Effector CD8-positive, alpha-beta T cell (primary cell): ENCODE results near the gene PHF1.
"Not testable (repeated sequence)": the region's sequence is repeated elsewhere in the genome, so short reads cannot be mapped to it uniquely, and the experiment has no call there.

Experiments
- DNase-seq: peaks from one replicate; lab custom pipeline; 2025; lab: John Stamatoyannopoulos, UW

The PHF1 gene

DNA sequence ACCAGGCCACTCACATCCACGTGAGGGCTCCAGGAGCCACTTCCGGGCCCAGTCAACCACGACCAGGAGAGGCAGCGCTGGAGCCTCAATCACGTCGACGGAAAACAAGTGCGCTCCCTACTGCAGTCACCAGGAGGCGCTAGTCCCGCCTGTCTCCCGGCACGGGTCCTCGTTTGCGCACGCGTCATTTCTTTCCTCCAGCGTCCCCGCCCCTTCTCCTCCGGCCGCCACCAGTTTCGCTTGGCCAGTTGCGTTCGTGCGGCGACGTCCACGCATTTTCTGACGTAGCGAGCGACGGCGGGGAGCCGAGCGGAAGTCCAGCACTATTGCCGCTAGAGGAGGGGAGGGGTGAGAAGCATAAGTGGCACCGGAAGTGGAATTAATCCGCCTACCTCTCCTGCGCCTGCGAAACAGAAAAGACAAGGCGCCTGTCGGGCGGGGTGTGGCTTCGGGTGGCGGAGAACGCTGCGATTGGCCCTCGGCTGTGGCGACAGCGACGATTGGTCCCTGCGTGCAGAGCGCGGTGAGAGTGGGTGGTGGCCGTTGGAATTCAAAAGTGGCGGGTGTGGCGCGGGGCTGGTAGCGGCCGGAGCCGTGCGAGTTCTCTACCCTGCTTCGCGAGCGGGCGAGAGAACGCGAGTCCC is 19.4 kb upstream of the PHF1 start, which contains the start of gene KIFC1:
Gene KIFC1, plus strand, starts transcription at position 546 of the 644 bp plus-strand sequence. CDS start 163 bp downstream, outside the sequence.
- DNase-seq = peak; percentile 100

DNA sequence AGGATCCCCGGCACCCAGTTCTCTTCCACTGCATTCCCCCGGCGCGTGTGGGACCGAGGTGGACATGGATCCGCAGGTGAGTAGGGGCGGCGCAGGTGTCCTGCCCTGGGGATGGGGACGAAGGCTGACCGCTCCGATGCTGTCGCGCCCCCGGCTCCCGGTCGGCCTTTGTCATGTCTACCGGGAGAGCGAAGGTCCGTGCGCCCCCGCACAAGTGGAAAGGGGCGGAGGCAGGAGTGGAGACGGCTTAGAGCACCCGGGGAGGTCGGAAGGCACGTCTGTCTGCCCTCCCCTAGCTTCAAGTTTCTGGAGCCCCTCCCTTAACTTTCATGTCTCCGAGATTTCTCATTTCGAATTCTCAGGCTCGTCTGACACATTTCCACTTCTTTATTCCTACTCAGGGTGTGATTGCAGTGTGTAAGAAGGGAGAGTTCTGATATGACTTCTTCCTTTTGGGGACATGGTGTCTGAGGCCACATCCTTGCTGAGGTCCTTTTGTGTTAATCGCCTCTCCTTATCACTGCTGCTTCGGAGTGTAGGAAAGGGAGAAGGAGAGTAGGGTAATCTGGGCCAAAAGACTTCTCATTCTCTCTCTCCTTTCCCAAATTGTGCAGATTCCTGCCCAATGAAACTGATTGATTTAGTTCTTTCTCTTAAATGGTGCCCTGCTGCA is 18.8 kb upstream of the PHF1 start:
- DNase-seq = no peak

DNA sequence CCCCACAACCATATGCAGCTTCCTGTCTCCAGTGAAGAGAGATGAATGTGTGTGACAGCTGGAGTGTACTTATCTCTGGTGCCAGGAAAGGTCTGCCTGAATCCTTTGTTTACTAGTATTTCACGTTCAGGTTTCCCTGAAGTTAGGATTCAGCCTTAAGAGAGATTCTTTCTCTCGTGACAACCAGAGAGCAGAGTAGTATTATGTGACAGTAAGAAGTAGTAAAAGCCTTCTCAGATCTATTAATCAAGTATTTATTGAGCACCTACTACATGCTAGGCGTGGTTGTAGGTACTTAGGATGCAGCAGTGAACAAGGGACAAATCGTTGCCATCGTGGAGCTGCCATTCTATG is 18.2 kb upstream of the PHF1 start:
- no peak for DNase-seq

DNA sequence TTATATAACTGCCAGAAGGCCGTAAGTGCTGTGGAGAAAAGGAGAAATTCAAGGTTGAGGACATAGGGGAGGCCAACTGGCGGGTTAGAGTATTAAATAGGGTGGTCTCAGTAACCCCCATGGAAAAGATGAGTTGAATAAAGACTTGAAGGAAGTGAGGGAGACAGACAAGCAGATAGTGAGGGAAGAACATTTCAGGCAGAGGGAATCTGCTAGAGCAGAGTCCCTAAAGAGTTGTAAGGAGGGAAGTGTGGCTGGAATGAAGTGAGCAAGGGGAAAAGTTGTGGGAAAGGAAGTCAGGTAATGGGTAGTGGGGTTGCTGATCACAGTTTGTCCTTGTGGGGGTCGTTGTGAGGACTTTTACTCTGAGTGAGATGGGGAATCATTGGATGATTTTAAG is 17.8 kb upstream of the PHF1 start:
- no peak for DNase-seq

DNA sequence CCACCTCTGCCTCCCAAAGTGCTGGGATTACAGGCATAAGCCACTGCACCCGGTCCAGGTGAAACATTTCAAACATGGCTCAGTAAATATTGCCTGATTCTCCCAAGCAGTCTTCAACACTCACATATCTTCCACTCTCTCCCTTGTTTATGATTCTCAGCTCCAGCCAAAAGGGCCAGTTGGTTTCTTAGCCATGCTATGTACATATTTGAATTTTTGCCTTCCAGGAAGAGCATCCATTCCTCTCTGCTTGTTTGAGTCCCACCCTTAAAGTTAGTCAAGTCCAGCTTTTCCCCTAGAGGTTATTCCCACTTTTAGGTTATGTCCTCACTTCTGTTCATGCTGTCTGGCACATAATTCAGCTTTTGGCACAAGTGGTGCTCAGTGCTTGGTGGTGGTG is 13.3 kb upstream of the PHF1 start:
- DNase-seq = no peak

DNA sequence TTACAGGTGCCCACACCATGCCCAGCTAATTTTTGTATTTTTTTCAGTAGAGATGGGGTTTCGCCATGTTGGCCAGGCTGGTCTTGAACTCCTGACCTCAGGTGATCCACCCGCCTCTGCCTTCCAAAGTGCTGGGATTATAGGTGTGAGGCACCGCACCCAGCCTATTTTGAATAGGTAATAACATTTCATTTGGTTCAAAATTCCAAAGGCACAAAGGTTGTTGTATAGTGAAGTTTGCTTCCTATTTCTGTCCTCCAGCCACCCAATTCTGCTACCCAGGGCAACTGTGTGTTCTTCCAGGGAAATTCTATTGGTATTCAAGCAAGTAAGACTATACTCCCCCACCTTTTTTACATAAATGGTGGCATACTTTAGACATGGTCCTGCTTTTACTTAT is 12.2 kb upstream of the PHF1 start:
- not testable (repeated sequence) for DNase-seq

DNA sequence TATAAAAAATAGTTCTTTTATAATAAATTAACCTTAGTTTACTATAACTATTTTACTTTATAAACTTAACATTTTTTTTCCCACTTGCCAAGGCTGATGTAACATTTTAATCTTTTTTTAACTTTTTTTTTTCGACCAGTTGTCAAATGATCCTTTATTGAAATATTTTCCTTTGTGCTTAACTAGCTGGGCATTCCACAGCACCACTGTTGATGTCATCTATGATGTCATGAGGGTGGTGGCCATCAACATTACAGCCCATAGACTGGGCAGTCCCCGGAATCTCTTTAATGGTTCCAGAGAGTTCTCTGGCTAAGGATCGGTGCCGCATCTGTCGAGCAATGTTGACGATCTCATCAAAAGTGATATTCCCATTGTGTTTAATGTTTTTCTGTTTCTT is 10.9 kb upstream of the PHF1 start:
- not testable (repeated sequence) for DNase-seq

DNA sequence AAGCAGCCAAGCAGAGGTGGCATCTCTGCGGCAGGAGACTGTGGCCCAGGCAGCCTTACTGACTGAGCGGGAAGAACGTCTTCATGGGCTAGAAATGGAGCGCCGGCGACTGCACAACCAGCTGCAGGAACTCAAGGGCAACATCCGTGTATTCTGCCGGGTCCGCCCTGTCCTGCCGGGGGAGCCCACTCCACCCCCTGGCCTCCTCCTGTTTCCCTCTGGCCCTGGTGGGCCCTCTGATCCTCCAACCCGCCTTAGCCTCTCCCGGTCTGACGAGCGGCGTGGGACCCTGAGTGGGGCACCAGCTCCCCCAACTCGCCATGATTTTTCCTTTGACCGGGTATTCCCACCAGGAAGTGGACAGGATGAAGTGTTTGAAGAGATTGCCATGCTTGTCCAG is 5.9 kb upstream of the PHF1 start:
- no peak for DNase-seq

DNA sequence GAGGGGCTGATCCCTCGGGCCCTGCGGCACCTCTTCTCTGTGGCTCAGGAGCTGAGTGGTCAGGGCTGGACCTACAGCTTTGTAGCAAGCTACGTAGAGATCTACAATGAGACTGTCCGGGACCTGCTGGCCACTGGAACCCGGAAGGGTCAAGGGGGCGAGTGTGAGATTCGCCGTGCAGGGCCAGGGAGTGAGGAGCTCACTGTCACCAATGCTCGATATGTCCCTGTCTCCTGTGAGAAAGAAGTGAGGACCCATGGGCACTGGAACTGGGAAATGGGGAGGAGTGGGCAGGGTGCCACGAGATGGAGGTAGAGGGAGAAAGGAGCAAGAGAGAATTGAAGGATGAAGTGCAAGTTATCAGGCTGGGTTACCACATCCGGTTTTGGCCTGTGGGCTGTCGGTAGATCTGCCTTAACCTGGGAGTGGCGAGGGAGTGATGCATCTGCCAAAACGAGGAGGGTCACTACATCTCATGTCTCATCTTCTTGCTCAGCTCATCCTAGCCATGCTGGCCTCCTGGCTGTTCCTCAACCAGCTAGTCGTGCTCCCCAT is 5.4 kb upstream of the PHF1 start:
- DNase-seq = no peak

DNA sequence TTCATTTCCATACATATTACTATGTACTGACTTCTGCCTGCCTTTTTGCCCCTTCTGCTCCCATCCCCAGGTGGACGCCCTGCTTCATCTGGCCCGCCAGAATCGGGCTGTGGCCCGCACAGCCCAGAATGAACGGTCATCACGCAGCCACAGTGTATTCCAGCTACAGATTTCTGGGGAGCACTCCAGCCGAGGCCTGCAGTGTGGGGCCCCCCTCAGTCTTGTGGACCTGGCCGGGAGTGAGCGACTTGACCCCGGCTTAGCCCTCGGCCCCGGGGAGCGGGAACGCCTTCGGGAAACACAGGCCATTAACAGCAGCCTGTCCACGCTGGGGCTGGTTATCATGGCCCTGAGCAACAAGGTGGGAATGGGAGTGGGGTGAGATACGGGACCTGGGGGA is 4.7 kb upstream of the PHF1 start:
- no peak for DNase-seq

DNA sequence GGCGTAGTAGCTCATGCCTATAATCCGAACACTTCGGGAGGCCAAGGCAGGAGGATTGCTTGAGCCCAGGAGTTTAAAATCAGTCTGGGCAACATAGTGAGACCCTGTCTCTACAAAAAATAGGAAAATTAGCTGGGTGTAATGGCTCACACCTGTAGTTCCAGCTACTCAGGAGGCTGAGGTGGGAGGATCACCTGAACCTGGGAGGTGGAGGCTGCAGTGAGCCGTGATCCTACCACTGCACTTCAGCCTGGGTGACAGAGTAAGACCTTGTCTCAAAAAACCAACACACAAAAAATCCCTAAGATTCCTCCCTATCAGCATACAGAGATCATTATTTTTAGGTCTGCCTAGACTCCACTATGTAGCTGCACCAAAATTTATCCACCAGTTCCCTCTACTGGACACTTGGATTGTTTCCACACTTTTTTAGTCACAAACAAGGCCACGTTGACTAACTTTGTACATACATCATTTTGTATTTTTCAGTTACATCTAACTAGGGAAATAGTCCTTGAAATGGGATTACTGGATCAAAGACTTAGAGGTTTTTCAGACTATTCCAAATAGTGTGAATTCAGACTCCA is 3.6 kb upstream of the PHF1 start:
- no peak for DNase-seq

DNA sequence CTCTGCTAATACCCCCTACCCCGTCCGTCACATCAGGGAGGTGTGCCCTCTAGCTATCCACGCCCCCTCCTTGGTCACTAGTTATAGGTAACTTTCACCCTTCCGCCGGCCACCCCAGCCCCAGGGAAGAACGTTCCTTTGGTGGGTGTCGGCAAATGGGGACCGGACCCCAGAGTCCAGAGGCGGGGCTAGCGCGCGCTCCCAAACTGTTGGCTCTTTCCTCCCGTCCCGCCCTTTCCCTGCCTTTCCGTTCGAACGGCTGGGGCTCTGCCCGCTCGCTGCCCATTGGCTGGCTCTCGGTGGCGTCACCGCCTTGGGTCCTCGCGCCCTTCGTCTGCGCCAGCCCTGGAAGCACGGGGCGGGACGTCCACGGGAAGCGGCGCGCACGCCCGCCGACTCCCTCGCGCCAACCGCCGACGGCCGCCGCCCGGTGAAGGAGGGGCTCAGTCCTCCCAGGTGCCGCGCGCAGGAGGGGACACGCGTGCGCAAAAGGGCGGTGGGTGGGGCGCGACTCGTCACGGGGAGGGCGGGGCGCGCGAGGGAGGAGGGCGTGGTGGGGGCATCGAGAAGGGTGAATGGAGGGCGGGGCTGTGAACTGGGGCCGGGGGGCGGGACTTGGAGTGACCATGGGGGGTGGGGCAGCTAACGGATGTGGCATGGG is 634 bp upstream of the PHF1 start:
- peak; percentile 100 for DNase-seq

DNA sequence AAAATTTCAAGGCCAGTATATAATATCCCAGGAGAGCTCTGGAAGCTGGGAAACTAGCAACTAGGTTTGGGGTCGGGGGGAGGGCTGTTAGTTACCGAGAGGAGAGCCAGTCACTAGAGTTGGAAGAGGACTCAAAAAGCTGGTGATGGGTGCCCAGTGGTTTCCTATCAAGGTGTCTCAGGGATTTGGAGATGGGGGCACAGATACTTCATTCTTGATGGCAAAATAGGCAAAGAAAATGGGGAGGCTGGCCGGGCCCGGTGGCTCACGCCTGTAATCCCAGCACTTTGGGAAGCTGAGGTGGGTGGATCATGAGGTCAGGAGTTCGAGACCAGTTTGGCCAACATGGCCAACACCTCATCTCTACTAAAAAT is 805 bp downstream of the PHF1 start:
- no peak for DNase-seq

DNA sequence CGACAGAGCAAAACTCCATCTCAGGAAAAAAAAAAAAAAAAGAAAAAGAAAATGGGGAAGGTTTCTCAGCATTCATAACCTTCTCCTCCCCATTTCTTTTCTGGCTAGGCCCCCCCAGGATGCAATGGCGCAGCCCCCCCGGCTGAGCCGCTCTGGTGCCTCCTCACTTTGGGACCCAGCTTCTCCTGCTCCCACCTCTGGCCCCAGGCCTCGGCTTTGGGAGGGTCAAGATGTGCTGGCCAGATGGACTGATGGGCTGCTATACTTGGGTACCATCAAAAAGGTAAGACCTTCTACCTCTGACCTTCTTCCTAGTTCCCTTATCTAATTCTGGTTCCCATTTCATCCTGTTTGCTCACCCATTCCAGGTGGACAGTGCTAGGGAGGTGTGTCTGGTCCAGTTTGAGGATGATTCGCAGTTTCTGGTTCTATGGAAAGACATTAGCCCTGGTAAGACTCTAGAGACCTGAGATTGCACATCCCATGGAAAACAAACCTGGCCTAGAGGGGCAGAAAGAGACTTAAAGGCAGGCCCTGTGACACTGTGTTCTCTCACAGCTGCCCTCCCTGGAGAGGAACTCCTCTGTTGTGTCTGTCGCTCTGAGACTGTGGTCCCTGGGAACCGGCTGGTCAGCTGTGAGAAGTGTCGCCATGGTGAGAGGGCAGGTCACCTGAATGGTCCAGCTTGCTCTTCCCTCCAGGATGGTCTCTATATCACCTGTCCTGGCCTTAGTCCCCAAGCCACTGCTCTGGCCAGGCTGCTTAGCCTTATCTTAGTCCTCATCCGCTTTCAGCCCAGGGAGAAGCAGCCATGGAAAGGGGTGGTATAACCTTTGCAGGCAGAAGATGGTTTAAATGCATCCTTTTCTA is 1.6 kb downstream of the PHF1 start:
- DNase-seq = no peak

DNA sequence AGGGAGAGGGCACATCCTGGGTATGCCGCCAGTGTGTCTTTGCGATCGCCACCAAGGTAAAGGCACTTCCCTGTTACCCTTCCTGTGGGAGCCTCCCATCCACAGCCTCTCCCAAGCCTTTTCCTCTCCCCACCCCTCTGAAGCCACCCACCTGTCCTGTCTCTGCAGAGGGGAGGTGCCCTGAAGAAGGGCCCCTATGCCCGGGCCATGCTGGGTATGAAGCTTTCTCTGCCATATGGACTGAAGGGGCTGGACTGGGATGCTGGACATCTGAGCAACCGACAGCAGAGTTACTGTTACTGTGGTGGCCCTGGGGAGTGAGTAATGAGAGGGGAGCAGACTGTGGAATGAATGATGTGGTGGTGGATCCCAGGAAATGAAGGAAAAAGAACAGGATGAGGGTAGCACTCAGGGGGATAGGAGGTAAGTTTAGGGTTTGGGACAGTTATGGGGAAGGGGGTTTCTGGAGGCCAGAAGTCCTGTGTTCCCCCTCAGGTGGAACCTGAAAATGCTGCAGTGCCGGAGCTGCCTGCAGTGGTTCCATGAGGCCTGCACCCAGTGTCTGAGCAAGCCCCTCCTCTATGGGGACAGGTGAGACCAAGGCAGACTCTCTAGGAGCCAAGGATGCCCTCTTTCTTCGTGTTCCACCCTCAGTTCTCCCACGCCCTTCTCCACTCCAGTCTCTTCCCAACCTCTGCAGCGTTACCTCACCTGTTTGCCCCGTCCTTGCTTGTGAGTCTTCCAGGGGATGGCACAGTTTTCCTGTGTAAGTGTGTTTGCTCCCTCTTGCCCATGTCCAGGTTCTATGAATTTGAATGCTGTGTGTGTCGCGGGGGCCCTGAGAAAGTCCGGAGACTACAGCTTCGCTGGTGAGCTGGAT is 2.7 kb downstream of the PHF1 start:
- DNase-seq = no peak

DNA sequence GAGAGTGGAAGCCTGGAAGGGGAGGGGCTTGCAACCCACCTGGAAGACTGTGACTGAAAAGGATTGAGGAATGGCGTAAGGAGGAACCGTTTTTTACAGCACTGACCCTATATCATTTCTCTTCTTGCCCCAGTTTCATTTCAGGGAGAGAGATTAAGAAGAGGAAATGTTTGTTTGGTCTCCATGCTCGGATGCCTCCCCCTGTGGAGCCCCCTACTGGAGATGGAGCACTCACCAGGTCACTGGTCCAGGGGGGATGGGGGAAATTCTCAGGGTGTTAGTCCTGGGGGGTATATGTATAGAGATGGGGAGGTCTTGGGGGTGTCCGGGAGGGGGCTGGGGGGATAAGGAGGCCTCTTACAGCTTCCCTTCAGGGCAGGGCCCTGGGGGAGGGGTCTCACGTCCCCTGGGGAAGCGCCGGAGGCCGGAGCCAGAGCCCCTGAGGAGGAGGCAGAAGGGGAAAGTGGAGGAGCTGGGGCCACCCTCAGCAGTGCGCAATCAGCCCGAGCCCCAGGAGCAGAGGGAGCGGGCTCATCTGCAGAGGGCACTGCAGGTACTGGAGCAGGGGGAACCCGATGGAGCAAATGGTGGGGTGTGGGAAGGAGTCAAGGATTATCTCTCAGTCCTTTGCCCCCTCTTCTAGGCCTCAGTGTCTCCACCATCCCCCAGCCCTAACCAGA is 3.9 kb downstream of the PHF1 start:
- no peak for DNase-seq

DNA sequence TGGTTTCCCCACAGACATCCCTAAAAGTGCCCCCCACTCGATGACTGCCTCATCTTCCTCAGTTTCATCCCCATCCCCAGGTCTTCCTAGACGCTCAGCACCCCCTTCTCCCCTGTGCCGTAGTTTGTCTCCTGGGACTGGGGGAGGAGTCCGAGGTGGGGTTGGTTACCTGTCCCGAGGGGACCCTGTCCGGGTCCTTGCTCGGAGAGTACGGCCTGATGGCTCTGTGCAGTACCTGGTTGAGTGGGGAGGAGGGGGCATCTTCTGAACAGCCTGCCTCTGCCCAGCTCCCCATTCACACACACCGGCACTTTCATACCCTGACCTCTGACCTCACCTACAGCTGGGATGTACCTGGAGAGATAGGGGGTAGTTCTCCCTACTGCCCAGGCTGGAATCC is 5.0 kb downstream of the PHF1 start:
- no peak for DNase-seq

DNA sequence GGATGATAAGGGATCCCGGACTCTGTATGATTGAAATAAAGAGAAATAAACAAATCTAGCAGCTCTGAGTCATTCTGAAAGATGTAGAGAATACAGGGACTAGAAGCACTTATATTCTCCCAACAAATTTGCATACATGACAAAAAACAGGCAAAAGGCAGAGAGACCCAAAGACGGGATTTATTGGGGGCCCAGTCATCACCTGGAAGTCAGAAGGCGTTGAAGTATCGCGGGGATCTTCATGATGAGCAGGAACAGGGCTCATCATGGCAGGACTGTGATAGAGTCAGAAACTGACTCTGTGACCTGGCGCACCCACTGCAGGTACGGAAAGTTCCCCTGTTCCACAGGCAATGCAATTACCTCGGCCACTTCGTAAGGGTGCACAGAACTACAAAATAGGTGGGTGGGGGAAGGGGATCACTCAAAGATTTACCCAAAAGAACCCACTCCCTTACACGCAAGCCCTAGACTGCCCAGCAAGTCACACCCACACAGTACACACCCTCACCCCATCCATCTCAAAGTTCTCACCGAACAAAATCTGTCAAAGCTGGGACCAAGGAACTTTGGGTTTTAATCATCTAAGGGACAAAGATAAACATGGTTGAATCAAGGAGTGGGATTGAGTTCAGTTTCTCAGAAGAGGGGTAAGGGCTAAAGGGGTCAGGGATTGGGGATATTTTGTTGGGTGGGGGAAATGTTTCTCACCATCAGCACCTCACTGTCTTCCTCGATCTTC is 5.7 kb downstream of the PHF1 start:
- DNase-seq = no peak

DNA sequence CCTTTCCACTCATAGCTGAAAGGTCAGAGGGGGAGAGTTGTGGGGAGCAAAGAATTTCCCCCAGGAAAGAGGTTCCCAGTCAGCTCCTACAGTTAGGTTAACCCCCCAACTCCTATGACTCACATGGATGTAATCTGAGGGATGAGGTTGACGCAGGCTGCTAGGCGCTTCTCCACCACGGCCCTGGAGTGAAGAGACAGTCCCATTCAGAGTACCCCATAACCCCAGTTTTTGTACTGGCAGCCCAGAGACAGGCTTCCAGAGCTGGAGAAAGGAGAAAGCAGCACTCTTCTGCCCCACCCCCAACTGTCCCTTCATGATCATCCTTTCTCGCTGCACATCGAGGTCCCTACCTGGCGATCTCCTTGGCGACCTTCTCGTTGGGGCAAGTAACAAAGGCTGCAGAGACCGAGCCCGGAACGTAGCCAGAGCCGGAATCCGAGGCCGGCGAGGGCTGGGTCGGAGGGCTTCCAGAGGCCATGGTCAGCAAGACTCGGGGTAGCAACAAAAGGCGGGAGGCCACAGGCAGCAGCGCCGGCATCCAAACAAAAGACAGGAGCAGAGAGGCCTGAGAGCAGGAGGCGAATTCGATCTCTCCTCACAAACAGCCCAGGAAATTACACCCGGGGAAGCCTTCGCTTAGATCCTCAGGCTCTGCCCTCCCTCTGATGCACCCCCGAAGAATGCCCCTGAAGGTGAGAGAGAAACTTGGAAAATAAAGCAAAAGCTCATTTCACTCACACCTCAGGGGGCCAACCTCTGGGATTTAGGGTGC is 6.5 kb downstream of the PHF1 start:
- no peak for DNase-seq
